ENCODE measurements around the gene HDGFL2. TPM values are rescaled to one million over a fixed set of nuclear protein-coding genes. Genes with fewer than 3 reads are reported as not detected.

The HDGFL2 gene
- total RNA-seq, 1 experiment from 2014 or later = 75.2 TPM

DNA sequence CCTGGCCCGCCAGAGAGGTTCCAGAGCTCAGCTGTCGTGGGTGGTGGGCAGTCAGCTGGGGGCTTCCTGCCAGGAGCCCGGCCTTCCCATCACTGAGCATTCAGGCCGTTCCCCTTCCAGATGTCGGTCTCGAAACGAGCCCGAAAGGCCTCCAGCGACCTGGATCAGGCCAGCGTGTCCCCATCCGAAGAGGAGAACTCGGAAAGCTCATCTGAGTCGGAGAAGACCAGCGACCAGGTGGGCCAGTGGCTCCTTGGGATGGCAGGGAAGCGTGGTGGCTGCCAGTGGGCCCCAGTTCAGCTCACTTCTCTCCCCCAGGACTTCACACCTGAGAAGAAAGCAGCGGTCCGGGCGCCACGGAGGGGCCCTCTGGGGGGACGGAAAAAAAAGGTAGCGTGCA lies 19.3 kb downstream of the HDGFL2 start:
- Histone ChIP-seq H3K36me3 (ENCODE audit: control insufficient read depth in 1 of 2, insufficient read depth in 2 of 2, low read length in 2 of 2) (peaks cover 6 to 29% of the 10 kb centered on the region in 2 experiments; a peak in 3 of 4 replicates), H3K4me3 (replicated peaks in 1 of 2; ENCODE audit: low read depth in 1 of 2, low read length in 2 of 2) (no peak overlapping the region), H3K4me1 (ENCODE audit: control insufficient read depth in 1 of 2, insufficient read depth in 2 of 2, low read length in 2 of 2) (peaks cover 0 to 3% of the 10 kb centered on the region in 2 experiments; a peak in 2 of 4 replicates), H3K9ac (ENCODE audit: low read length) (no peak overlapping the region), H3K27ac (ENCODE audit: low read depth, low read length) (no peak overlapping the region), H2AFZ (ENCODE audit: low read depth, low read length, poor library complexity, severe bottlenecking) (no peak overlapping the region), H3K9me3 (ENCODE audit: control insufficient read depth in 1 of 2, insufficient read depth in 1 of 2, low read depth in 1 of 2, low read length in 2 of 2) (peaks cover 0 to 4% of the 10 kb centered on the region in 2 experiments; a peak in 1 of 4 replicates), H3K4me2 (ENCODE audit: low read length) (no peak overlapping the region), H3K79me2 (ENCODE audit: insufficient read depth, low read length) (no peaks in the 10 kb centered on the region), H4K20me1 (ENCODE audit: insufficient read depth) (no peaks in the 10 kb centered on the region), H3K9me2 (ENCODE audit: insufficient read depth) (no peaks in the 10 kb centered on the region), H3K27me3 (ENCODE audit: insufficient read depth, low read length) (no peaks in the 10 kb centered on the region)
- CTCF ChIA-PET = no interaction called here
- intact Hi-C loops (cut with micrococcal nuclease) = no loop called here
- TF ChIP-seq JUND (IDR thresholded peaks at IDR 0.05) (no peak), CBX3 (IDR thresholded peaks at IDR 0.05; ENCODE audit: low read depth) (no peak), RAD21 (IDR thresholded peaks at IDR 0.05; ENCODE audit: low read depth) (no peak), YY1 (IDR thresholded peaks at IDR 0.05; ENCODE audit: extremely low read depth, insufficient replicate concordance, low read depth, low read length) (no peak), EZH2 (IDR thresholded peaks at IDR 0.05) (no peak), POLR2A (IDR thresholded peaks at IDR 0.05; ENCODE audit: borderline replicate concordance, extremely low read depth, insufficient read depth, insufficient read length) (no peak), EZH2phosphoT487 (IDR thresholded peaks at IDR 0.05; ENCODE audit: borderline replicate concordance) (no peak), SRF (IDR thresholded peaks at IDR 0.05; ENCODE audit: low read depth) (no peak), EGR1 (IDR thresholded peaks at IDR 0.05; ENCODE audit: low read depth) (no peak)
- TF ChIP-seq, protein P1, sequence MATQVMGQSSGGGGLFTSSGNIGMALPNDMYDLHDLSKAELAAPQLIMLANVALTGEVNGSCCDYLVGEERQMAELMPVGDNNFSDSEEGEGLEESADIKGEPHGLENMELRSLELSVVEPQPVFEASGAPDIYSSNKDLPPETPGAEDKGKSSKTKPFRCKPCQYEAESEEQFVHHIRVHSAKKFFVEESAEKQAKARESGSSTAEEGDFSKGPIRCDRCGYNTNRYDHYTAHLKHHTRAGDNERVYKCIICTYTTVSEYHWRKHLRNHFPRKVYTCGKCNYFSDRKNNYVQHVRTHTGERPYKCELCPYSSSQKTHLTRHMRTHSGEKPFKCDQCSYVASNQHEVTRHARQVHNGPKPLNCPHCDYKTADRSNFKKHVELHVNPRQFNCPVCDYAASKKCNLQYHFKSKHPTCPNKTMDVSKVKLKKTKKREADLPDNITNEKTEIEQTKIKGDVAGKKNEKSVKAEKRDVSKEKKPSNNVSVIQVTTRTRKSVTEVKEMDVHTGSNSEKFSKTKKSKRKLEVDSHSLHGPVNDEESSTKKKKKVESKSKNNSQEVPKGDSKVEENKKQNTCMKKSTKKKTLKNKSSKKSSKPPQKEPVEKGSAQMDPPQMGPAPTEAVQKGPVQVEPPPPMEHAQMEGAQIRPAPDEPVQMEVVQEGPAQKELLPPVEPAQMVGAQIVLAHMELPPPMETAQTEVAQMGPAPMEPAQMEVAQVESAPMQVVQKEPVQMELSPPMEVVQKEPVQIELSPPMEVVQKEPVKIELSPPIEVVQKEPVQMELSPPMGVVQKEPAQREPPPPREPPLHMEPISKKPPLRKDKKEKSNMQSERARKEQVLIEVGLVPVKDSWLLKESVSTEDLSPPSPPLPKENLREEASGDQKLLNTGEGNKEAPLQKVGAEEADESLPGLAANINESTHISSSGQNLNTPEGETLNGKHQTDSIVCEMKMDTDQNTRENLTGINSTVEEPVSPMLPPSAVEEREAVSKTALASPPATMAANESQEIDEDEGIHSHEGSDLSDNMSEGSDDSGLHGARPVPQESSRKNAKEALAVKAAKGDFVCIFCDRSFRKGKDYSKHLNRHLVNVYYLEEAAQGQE (IDR thresholded peaks at IDR 0.05; ENCODE audit: low read depth) = no peak
- no peak for ATAC-seq
- no TSS peak for BruUV-seq (replicated peaks)
- POLR2A ChIA-PET = no interaction called here
- no peak for DNase-seq (ENCODE audit: low read depth, low spot score)
- RAD21 ChIA-PET (ENCODE audit: low non-redundant PET in 1 of 2, low total read pairs in 2 of 2, uncharacterized antibody in 2 of 2, unreplicated experiment in 2 of 2) = no interaction called here
